ENCODE data around the gene SAMD3.
"Not testable (repeated sequence)": the region's sequence is repeated elsewhere in the genome, so short reads cannot be mapped to it uniquely, and the experiment has no call there.

Gene SAMD3

GRCh38 chr6:130222775-130223174 is at the start of gene SAMD3:
TSS of gene SAMD3 (minus strand) at chr6:130222951. CDS start at chr6:130215273, 7,678 bp downstream.
- no peak for DNase-seq (ENCODE audit: low spot score)

- no peak for DNase-seq (ENCODE audit: low spot score)
Observed at GRCh38 chr6:130269969-130270635, 47.4 kb upstream of the SAMD3 start.

GRCh38 chr6:130265553-130265952 is 42.8 kb upstream of the SAMD3 start:
- not testable (repeated sequence) for DNase-seq (ENCODE audit: low spot score)

GRCh38 chr6:130262008-130262407 is 39.3 kb upstream of the SAMD3 start:
- no peak for DNase-seq (ENCODE audit: low spot score)

DNA sequence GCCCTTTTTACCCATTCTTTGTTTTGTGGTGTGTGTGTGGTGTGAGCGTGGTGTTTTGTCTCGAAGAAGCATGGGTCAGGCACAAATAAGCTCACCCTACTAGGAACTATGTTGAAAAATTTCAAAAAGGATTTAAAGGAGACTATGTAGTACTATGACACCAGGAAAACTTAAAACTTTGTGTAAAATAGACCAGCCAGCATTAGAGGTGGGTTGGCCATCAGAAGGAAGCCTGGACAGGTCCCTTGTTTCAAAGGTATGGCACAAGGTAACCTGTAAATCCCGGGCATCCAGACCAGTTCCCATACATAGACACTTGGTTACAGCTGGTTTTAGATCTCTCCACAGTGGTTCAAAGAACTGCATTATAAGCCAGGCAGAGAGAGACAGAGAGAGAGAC is 38.8 kb upstream of the SAMD3 start:
- DNase-seq (ENCODE audit: low spot score) = not testable (repeated sequence)

GRCh38 chr6:130260614-130261241 is 38.0 kb upstream of the SAMD3 start:
- not testable (repeated sequence) for DNase-seq (ENCODE audit: low spot score)

DNA sequence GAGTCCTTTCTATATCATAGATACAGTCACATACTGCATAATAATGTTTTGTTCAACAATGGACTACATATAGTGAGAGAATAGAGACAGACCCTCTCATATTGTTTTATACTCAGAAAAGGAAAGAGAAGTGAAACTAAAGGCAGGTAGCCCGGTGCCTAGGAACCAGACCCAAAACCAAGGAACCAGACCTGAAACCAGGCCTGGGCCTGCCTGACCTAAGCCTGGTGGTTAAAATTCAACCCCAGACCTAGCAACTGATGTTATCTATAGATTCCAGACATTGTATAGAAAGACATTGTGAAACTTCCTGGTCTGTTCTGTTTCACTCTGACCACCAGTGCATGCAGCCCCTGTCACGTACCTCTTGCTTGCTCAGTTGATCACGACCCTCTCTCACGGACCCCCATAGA is 37.3 kb upstream of the SAMD3 start:
- not testable (repeated sequence) for DNase-seq (ENCODE audit: low spot score)

DNA sequence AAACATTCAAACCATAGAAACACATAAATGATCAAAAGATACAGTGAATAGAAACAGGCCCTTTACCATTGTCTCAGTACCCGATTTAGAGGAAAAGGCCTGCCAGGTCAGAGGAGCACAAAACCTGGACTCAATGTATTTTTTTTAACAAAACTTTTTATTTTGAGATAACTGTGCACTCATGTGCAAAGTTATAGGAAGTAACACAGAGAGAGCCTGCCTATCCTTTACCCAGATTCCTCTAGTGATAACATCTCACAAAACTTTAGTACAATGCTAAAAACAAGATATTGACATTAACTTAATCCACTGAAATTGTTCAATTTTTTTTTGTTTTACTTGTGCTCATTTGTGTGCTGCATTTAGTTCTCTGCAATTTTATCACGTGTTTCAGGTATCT is 36.8 kb upstream of the SAMD3 start:
- DNase-seq (ENCODE audit: low spot score) = no peak

DNA sequence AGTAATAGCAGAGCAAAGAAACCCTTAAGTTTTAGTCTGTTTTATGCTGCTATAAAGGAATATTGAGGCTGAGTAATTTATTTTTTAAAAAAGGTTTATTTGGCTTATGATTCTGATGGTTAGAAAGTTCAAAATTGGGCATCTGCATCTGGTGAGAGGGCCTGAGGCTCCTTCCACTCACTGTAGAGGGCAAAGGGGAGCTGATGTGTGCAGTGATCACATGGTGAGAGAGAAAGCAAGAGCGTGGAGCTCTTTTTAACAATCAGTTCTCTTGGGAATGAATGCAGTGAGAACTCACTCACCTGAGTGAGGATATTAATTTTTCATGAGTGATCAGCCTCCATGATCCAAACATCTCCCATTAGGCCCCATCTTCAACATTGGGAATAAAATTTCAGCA is 36.4 kb upstream of the SAMD3 start:
- no peak for DNase-seq (ENCODE audit: low spot score)

DNA sequence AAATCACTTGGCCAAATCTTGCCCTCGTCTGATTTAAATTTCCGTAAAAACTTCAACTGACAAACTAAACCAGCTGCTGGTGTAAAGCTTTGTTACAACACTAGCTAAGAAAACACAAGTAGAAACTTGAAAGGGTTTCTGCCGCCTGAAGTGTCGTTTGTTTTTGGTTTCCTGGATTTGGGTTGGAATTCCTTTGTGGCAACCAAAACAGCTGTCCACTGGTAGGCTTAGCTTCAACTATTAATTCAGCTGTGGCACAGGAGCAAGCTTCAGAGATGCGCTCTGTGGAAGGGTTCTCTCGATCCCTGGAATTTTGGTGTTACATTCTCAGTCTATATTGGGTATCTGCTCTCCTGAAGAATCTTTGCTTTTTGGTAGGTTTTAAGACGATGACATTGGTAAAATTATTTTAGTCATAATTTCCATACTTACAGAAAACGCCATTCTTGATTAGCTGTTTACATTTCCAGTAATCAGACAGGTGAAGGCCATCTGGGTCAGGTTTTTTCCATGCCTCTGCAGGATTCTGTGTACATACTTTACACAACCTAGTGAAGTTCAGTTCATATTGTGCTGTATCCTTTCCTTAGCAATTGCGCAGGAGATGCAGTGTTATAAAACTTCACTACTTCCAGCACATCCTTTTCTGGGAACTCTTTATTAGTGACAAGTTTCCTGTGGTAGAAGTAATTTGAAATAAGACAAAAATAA is 29.9 kb upstream of the SAMD3 start:
- no peak for DNase-seq (ENCODE audit: low spot score)

- DNase-seq (ENCODE audit: low spot score) = no peak
Observed at GRCh38 chr6:130245267-130245666, 22.5 kb upstream of the SAMD3 start.

DNA sequence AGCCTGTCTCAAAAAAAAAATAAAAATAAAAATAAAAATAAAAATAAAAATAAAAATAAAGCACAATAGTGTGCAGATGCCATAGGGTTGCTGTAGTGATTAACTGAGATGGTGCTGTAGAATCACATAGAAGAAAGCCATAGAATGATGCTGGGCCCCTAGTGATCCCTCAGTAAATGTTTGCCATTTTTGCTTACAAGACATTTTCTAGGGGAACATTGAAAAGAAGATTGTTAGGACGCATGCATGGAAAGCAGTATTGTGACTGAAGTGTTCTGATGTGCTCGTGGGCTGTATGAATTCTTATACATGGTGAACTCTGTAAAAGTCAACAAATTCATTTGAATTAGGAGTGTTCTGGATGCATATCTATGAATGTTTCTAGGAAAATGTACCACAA is 22.0 kb upstream of the SAMD3 start:
- DNase-seq (ENCODE audit: low spot score) = no peak

DNA sequence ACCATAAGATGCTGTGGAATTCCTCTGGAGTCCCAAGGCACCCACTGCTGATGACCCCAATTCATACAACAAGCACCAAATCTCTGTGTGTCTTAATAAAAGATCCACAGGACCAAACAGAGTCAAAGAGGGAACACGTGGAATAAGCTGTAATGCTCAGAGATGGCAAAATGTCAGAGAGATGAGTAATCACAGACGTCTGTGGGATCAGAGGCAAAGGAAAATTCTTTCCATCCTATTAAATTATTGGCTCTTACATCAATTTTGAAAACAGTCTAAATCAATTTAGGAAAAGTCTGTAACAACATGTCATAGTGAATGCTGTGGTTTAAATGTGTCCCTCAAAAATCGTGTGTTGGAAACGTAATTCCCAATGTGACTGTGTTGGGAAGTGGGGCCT is 17.5 kb upstream of the SAMD3 start:
- DNase-seq (ENCODE audit: low spot score) = peak; percentile 36

GRCh38 chr6:130239755-130240154 is 17.0 kb upstream of the SAMD3 start:
- no peak for DNase-seq (ENCODE audit: low spot score)

DNA sequence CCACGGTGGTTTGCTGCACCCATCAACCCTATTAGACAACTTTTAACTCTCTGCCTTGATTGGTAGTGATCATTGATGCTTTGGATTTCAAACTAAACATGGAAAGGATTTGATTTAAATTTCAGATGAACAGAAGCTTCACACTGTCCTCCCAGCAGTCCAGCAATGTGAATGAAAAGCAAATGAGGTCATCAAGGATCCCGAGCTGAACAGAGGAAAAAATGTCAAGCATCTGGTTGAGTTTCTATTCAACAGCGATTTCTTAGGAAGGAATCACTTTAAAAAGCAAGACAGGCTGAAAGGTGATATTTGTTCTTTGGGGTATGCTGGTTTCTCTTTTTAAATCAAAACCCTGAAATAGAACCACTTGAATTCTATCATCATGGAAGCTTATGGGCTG is 10.6 kb upstream of the SAMD3 start:
- DNase-seq (ENCODE audit: low spot score) = peak; percentile 43

DNA sequence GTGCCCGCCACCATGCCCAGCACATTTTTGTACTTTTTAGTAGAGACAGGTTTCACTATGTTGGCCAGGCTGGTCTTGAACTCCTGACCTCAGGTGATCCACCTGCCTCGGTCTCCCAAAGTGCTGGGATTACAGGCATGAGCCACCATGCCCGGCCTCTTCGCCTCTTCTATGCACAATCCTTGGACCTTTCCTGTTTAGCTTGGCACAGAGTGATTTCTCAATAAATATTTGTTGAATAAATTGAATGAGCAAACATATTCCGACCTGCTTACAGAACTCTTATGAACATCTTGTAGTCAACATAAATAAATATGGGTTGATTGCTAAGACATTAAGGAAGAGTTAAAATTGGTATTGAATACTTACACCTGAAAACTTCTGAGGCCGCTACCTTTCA is 7.8 kb upstream of the SAMD3 start:
- not testable (repeated sequence) for DNase-seq (ENCODE audit: low spot score)

GRCh38 chr6:130229645-130230044 is 6.9 kb upstream of the SAMD3 start:
- DNase-seq (ENCODE audit: low spot score) = no peak

GRCh38 chr6:130223508-130223907 is 757 bp upstream of the SAMD3 start:
- DNase-seq (ENCODE audit: low spot score) = no peak

GRCh38 chr6:130218134-130218533 is 4.6 kb downstream of the SAMD3 start:
- DNase-seq (ENCODE audit: low spot score) = no peak

DNA sequence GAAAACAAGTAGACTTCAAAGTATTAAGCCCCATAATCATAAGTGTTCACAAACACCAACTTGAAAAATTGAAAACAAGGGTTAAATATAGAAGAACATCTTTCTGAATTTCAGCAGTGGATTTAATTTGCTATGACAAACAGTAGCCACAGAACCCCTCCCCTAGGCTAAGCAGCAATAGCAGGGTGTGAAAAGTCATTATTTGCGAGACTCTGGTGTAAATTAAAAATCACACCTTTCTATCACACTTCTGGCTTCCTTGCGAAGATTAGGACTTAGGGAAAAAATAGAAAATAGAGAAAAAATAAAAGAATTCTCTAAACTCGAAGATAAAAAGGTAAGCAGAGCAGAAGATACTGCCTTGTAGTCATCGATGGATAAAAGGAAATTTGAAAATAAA is 6.1 kb downstream of the SAMD3 start:
- DNase-seq (ENCODE audit: low spot score) = no peak

DNA sequence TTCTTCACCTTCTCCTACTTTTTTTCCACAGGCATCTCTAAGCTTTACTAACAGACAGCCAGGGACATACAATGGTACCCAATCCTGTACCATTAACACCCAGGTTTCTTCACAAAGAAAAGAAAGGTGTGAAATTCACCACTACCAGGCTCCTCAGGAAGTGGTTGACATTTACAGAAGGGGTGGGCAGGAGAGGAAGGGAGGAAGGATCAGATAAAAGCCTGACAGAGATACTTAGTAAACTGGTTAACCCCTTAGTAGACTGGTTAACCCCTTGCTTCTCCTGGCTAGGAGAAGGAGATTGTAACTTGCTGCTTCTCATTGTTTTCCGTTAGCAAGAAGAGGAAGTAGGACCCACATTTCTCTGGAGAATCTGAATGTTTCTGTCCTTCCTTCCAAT is 7.2 kb downstream of the SAMD3 start:
- DNase-seq (ENCODE audit: low spot score) = no peak

- DNase-seq (ENCODE audit: low spot score) = no peak
Observed at GRCh38 chr6:130212215-130212874, 10.4 kb downstream of the SAMD3 start.

GRCh38 chr6:130211691-130212090 is 11.1 kb downstream of the SAMD3 start:
- DNase-seq (ENCODE audit: low spot score) = no peak
